Parathyroid adenoma (tissue), 2 donors: Measurements from ENCODE around the gene CTDSPL.
A peak's percentile ranks its signal among the peaks of the same experiment; 100 is the strongest.

Experiments
- H2AFZ ChIP-seq: fragments of 300-600 bp; sonication (generic); one replicate; pipeline ENCODE4 v1.7.0; 2017; ENCODE audit warnings: antibody characterized with exemption, mild to moderate bottlenecking
- H3K27ac ChIP-seq: fragments of 300-600 bp; sonication (generic); one replicate; pipeline ENCODE4 v1.7.0; 2017
- H3K27me3 ChIP-seq: fragments of 300-600 bp; sonication (generic); one replicate; pipeline ENCODE4 v1.7.0; 2017; ENCODE audit warnings: low read length; ENCODE audit not compliant: control insufficient read depth, insufficient read depth
- H3K36me3 ChIP-seq: fragments of 300-600 bp; sonication (generic); one replicate; pipeline ENCODE4 v1.7.0; 2017; ENCODE audit warnings: low read length; ENCODE audit not compliant: control insufficient read depth, insufficient read depth
- H3K4me1 ChIP-seq: fragments of 300-600 bp; sonication (generic); one replicate; pipeline ENCODE4 v1.7.0; 2017; ENCODE audit warnings: control low read depth
- H3K4me2 ChIP-seq: fragments of 300-600 bp; sonication (generic); one replicate; pipeline ENCODE4 v1.7.0; 2017; ENCODE audit warnings: low read length
- H3K4me3 ChIP-seq: fragments of 300-600 bp; sonication (generic); one replicate; pipeline ENCODE4 v1.7.0; 2017; ENCODE audit warnings: low read depth, low read length
- H3K79me2 ChIP-seq: fragments of 300-600 bp; sonication (generic); one replicate; pipeline ENCODE4 v1.7.0; 2017; ENCODE audit warnings: control low read depth
- H3K9ac ChIP-seq: fragments of 300-600 bp; sonication (generic); one replicate; pipeline ENCODE4 v1.7.0; 2017; ENCODE audit warnings: mild to moderate bottlenecking
- H3K9me3 ChIP-seq: fragments of 300-600 bp; sonication (generic); one replicate; pipeline ENCODE4 v1.7.0; 2017; ENCODE audit warnings: low read length; ENCODE audit not compliant: control insufficient read depth
- CTCF ChIP-seq: fragments of 300-600 bp; sonication (generic); IDR thresholded peaks from one replicate; pipeline ENCODE4 v1.7.0; 2017; ENCODE audit warnings: antibody characterized with exemption, mild to moderate bottlenecking
- donor health status: primary hyperparathyroidism.

CTDSPL gene

GRCh38 chr3:37935756-37936666 is 74.3 kb downstream of the CTDSPL start:
- Histone ChIP-seq H3K27me3 (no peaks in the 10 kb centered on the region), H3K4me3 (no peak overlapping the region), H3K9me3 (no peaks in the 10 kb centered on the region), H3K79me2 (peaks cover 30% of the 10 kb centered on the region), H3K4me1 (no peaks in the 10 kb centered on the region), H3K27ac (peak overlapping the region; percentile 26), H3K4me2 (no peak overlapping the region), H2AFZ (no peak overlapping the region), H3K36me3 (no peaks in the 10 kb centered on the region), H3K9ac (no peak overlapping the region)
- no peak for TF ChIP-seq CTCF

DNA sequence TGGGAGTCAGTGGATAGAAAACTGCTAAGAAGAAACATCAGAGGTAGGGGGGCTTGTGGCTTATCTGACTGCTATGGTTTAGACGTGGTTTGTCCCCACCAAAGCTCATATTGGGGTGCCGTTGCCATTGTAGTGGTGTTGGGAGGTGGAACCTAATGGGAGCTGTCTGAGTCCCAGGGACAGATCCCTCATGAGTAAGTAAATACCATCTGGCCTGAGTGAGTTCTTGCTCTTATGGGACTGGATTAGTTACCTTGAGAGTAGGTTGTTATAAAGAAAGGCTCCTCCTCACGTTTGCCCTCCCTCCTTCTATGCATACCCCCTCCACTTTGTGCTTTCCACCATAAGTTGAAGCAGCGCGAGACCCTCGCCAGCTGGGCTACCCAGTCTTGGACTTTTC is 75.5 kb downstream of the CTDSPL start:
- Histone ChIP-seq H3K27me3 (no peaks in the 10 kb centered on the region), H2AFZ (no peak overlapping the region), H3K27ac (no peak overlapping the region), H3K79me2 (peaks cover 30% of the 10 kb centered on the region), H3K4me3 (no peak overlapping the region), H3K36me3 (no peaks in the 10 kb centered on the region), H3K9me3 (no peaks in the 10 kb centered on the region), H3K9ac (no peak overlapping the region), H3K4me1 (no peaks in the 10 kb centered on the region), H3K4me2 (no peak overlapping the region)
- no peak for TF ChIP-seq CTCF

- Histone ChIP-seq H3K27me3 (no peaks in the 10 kb centered on the region), H3K9ac (no peak overlapping the region), H2AFZ (no peak overlapping the region), H3K79me2 (peaks cover 24% of the 10 kb centered on the region), H3K27ac (no peak overlapping the region), H3K4me3 (no peak overlapping the region), H3K4me1 (peaks cover 5% of the 10 kb centered on the region), H3K36me3 (no peaks in the 10 kb centered on the region), H3K9me3 (no peaks in the 10 kb centered on the region), H3K4me2 (no peak overlapping the region)
- no peak for TF ChIP-seq CTCF
These were observed 76.3 kb downstream of the CTDSPL start for GRCh38 chr3:37938011-37938410.

DNA sequence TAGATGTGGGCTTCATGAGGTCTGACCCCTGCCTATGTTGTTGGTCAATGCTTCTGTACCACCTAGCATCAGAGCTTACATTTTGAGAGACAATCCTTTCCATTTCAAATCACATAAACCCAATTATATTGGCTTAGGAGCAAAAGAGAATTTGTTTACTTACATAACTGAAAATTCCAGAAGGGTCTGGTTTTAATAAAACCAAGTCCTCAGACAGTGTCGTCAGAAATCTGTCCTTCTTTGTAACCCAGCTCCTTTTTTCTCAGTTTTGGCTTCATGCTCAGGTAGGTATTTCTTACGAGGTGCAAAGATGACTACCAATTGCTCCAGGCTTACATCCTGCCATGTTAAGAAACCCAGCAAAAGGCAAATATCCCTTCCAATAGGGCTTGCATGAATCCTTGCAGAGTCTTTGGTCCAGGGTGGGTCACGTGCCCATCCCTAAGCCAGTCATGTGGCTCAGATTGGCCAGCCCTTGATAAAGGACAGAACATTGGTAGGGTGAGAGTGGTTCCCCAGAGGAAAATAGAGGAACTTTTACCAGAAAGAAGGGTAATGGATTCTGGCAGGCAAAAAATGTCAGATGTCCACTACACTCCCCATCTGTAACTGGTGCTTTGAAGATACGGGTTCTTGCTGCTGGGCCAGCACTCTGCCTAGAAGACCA is 78.7 kb downstream of the CTDSPL start:
- Histone ChIP-seq H3K9me3 (no peaks in the 10 kb centered on the region), H3K27me3 (no peaks in the 10 kb centered on the region), H3K4me1 (peaks cover 16% of the 10 kb centered on the region), H3K4me2 (no peak overlapping the region), H3K79me2 (peaks cover 8% of the 10 kb centered on the region), H3K4me3 (no peak overlapping the region), H3K9ac (no peak overlapping the region), H3K36me3 (no peaks in the 10 kb centered on the region), H2AFZ (no peak overlapping the region), H3K27ac (no peak overlapping the region)
- TF ChIP-seq CTCF = no peak
